VCaP (cell line): ENCODE measurements around the gene ACR.
"Not testable (repeated sequence)": the region's sequence is repeated elsewhere in the genome, so short reads cannot be mapped to it uniquely, and the experiment has no call there.

Experiments
- H3K27ac ChIP-seq: fragments of 450-650 bp; 2 replicates; pipeline ENCODE4 v1.5.1; 2017
- CTCF ChIP-seq: fragments of 450-650 bp; conservative IDR thresholded peaks from 2 replicates; pipeline ENCODE4 v1.5.1; 2017; ENCODE audit warnings: mild to moderate bottlenecking, moderate library complexity

The ACR gene

GRCh38 chr22:50739894-50740293 lies 1.9 kb downstream of the ACR start:
- H3K27ac ChIP-seq: no peak overlapping the region
- TF ChIP-seq CTCF: no peak

GRCh38 chr22:50740714-50741113 lies 2.7 kb downstream of the ACR start:
- H3K27ac ChIP-seq: not testable (repeated sequence)

GRCh38 chr22:50744424-50744823 lies 6.4 kb downstream of the ACR start:
- H3K27ac ChIP-seq: not testable (repeated sequence)

GRCh38 chr22:50747521-50747920 lies 9.5 kb downstream of the ACR start:
- H3K27ac ChIP-seq: not testable (repeated sequence)

- not testable (repeated sequence) for H3K27ac ChIP-seq
These were observed 10.6 kb downstream of the ACR start for GRCh38 chr22:50748630-50749029.

- not testable (repeated sequence) for H3K27ac ChIP-seq
These were observed 11.5 kb downstream of the ACR start for GRCh38 chr22:50749302-50750074.

GRCh38 chr22:50755251-50755650 lies 17.2 kb downstream of the ACR start:
- H3K27ac ChIP-seq: not testable (repeated sequence)

GRCh38 chr22:50756406-50756805 lies 18.4 kb downstream of the ACR start:
- not testable (repeated sequence) for H3K27ac ChIP-seq

GRCh38 chr22:50756949-50757491 lies 19.0 kb downstream of the ACR start:
- not testable (repeated sequence) for H3K27ac ChIP-seq

- not testable (repeated sequence) for H3K27ac ChIP-seq
These were observed 21.8 kb downstream of the ACR start for GRCh38 chr22:50759597-50760341.

- not testable (repeated sequence) for H3K27ac ChIP-seq
These were observed 23.8 kb downstream of the ACR start for GRCh38 chr22:50761829-50762228.

- H3K27ac ChIP-seq: not testable (repeated sequence)
These were observed 26.3 kb downstream of the ACR start for GRCh38 chr22:50764288-50764687.

GRCh38 chr22:50775132-50775531 lies 37.1 kb downstream of the ACR start:
- H3K27ac ChIP-seq: not testable (repeated sequence)
- TF ChIP-seq CTCF: peak; percentile 67

GRCh38 chr22:50777631-50778030 lies 39.6 kb downstream of the ACR start:
- H3K27ac ChIP-seq: not testable (repeated sequence)

- not testable (repeated sequence) for H3K27ac ChIP-seq
These were observed 42.2 kb downstream of the ACR start for GRCh38 chr22:50780244-50780643.

- not testable (repeated sequence) for H3K27ac ChIP-seq
These were observed 44.2 kb downstream of the ACR start for GRCh38 chr22:50782253-50782652.

- not testable (repeated sequence) for H3K27ac ChIP-seq
These were observed 45.3 kb downstream of the ACR start, which contains the start of gene RABL2B for GRCh38 chr22:50783033-50783879. Gene RABL2B, minus strand, starts transcription at chr22:50783636. Its CDS starts 1,342 bp downstream, at chr22:50782294.

- H3K27ac ChIP-seq: not testable (repeated sequence)
These were observed 45.9 kb downstream of the ACR start for GRCh38 chr22:50783880-50784276.

- H3K27ac ChIP-seq: not testable (repeated sequence)
These were observed 47.3 kb downstream of the ACR start for GRCh38 chr22:50785289-50785688.
